SU-DHL-6 (cell line): ENCODE measurements around the gene SLC25A26.

Experiments used
- CTCF ChIP-seq: fragments of 200-600 bp; sonication (generic); IDR thresholded peaks from one replicate; pipeline ENCODE4 v1.5.1; 2017; ENCODE audit warnings: antibody characterized with exemption, mild to moderate bottlenecking, low read length, moderate library complexity; ENCODE audit not compliant: insufficient read depth, poor library complexity, severe bottlenecking
- EZH2phosphoT487 ChIP-seq: fragments of 200-600 bp; sonication (generic), shearing (Covaris generic); conservative IDR thresholded peaks from 2 replicates; pipeline ENCODE4 v1.6.1; 2018; ENCODE audit warnings: mild to moderate bottlenecking, antibody characterized with exemption, low read length, moderate library complexity, mixed read lengths

GRCh38 chr3:66239513-66240123 is 18.8 kb downstream of the SLC25A26 start:
- TF ChIP-seq CTCF (no peak), EZH2phosphoT487 (no peak)
